Naive B cell (primary cell): ENCODE results near the gene PSMD2. TPM values are rescaled to one million over a fixed set of nuclear protein-coding genes. Genes with fewer than 3 reads are reported as not detected.

Source experiments
- polyA plus RNA-seq, 6 donors: library from polyadenylated mRNA; unstranded; fragments of 300-500 nt; fragmentation: Illumina TruSeq; gene quantifications; one replicate each; pipeline ENCODE4 v1.2.3, GENCODE V29; 2021; ENCODE audit warnings: low read depth in 6 of 6

PSMD2 gene
- polyA plus RNA-seq, 6 donors from 2014 or later = 144 to 190 (median 160) TPM

Other genes with a start within 250 kb of the PSMD2 start
- gene HTR3C, start 246.2 kb upstream of the PSMD2 start, polyA plus RNA-seq = not detected
- not detected for gene HTR3E, start 202.2 kb upstream of the PSMD2 start, polyA plus RNA-seq
- 10 to 100 TPM; 31.5 to 54.4 (median 37.7) TPM for gene EIF2B5, start 163.9 kb upstream of the PSMD2 start, polyA plus RNA-seq
- gene DVL3, start 143.9 kb upstream of the PSMD2 start, polyA plus RNA-seq = 10 to 100 TPM in 4 of 6 donors, 1 to 10 TPM in 2; 4.6 to 17.3 (median 12.1) TPM
- gene AP2M1, start 124.4 kb upstream of the PSMD2 start, polyA plus RNA-seq = 100 to 1,000 TPM; 214 to 318 (median 245) TPM
- 10 to 100 TPM; 24.6 to 45.7 (median 30.0) TPM for gene ABCF3, start 113.0 kb upstream of the PSMD2 start, polyA plus RNA-seq
- not detected for gene VWA5B2, start 69.7 kb upstream of the PSMD2 start, polyA plus RNA-seq
- 10 to 100 TPM; 33.9 to 57.3 (median 39.1) TPM for gene ALG3, start 50.3 kb upstream of the PSMD2 start, polyA plus RNA-seq
- gene EEF1AKMT4, start 49.6 kb upstream of the PSMD2 start, polyA plus RNA-seq = 1 to 10 TPM; 2.1 to 4.3 (median 2.4) TPM
- not detected for gene CAMK2N2, start 37.7 kb upstream of the PSMD2 start, polyA plus RNA-seq
- not detected for gene ECE2, start 23.2 kb upstream of the PSMD2 start, polyA plus RNA-seq
- 10 to 100 TPM in 5 of 6 donors, 1 to 10 TPM in 1; 6.4 to 30.0 (median 14.1) TPM for gene EIF4G1, start 15.4 kb downstream of the PSMD2 start, polyA plus RNA-seq
- 1 to 10 TPM; 3.6 to 8.5 (median 4.1) TPM for gene FAM131A, start 38.4 kb downstream of the PSMD2 start, polyA plus RNA-seq
- 1 to 10 TPM in 3 of 6 donors, under 1 TPM in 1, not detected in 2; 0.35 to 1.8 (median 1.3) TPM for gene CLCN2, start 62.4 kb downstream of the PSMD2 start, polyA plus RNA-seq
- gene POLR2H, start 62.5 kb downstream of the PSMD2 start, polyA plus RNA-seq = 10 to 100 TPM; 34.4 to 61.0 (median 49.1) TPM
- gene THPO, start 79.0 kb downstream of the PSMD2 start, polyA plus RNA-seq = not detected
- not detected for gene CHRD, start 80.8 kb downstream of the PSMD2 start, polyA plus RNA-seq